SIG-M5 (cell line): ENCODE results near the gene DDX6.
A peak's percentile ranks its signal among the peaks of the same experiment; 100 is the strongest.
"Not testable (repeated sequence)": the region's sequence is repeated elsewhere in the genome, so short reads cannot be mapped to it uniquely, and the experiment has no call there.

ENCODE experiments used
- DNase-seq: peaks from one replicate; lab custom pipeline; 2025; lab: John Stamatoyannopoulos, UW

DDX6 gene

DNA sequence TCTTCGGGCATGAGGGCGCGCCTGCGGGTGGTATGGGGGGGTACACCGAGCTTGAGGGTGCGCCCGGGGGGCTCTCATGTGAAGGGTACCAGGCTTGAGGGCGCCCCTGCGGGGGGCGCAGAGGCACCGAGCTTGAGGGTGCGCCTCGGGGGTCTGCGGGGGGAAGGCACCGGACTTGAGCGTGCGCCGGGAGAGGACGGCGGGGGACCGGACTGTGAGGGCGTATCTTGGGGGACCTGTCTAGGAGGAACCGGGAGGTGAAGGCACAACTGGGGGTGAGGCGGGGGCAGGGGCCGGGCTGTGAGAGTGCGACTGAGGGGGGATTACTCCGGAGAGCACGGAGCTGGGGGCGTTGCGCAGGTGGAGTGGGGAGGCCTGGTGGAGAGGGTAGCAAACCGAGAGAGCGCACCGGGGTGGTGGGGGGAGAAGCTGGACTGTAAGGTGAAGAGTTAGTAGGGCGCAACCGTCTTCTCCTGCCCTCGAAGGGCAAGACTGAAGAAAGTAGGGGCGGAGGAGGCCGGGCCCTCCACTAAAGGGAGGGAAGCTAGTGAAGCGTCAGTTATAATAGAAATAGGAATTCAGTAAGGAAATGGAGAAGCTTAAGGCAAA is 1.1 kb upstream of the DDX6 start:
- DNase-seq: no peak

- no peak for DNase-seq
Observed at GRCh38 chr11:118790357-118791110, 430 bp downstream of the DDX6 start.

DNA sequence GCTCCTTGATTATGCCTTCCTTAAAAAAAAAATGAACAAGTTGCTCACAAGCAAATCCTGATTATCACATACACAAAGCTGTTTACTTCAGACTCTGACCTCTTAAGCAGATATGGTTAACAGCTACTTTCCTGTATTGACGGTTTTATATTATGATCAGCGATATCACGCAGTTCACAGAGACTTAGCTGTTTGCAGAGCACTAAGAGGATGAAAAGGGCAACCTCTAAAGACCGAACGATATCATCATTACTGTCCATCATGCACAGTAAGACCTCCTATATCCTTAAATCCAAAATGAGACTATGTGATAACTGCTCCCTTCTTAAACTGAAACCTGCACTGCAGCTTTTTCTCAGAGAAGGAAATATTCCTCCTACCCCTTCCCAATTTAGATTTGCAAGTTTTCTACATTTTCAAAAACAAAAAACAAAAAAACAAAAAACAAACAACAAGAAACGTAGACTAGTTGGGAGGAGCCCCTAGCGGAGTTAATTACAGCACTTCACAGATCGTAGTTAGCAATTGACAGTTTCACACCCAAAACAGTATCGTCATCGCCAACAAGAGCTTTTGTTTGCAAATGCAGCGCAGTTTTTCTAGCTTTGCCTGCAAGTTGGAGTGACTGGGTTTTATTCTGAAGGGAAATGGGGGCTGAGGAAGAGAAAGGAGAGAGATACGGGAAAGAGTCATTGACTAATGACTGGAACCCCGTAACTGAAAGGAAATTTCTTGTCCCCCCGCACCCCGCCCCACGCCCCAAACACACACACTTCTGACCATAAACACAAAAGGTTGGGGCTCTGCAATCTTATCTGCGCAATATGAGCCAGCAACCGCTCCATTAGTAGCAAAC is 1.2 kb downstream of the DDX6 start:
- peak; percentile 7 for DNase-seq

GRCh38 chr11:118786657-118787056 is 4.3 kb downstream of the DDX6 start:
- no peak for DNase-seq

- no peak for DNase-seq
Observed at GRCh38 chr11:118785362-118785761, 5.6 kb downstream of the DDX6 start.

- DNase-seq: no peak
Observed at GRCh38 chr11:118783724-118784495, 7.1 kb downstream of the DDX6 start.

DNA sequence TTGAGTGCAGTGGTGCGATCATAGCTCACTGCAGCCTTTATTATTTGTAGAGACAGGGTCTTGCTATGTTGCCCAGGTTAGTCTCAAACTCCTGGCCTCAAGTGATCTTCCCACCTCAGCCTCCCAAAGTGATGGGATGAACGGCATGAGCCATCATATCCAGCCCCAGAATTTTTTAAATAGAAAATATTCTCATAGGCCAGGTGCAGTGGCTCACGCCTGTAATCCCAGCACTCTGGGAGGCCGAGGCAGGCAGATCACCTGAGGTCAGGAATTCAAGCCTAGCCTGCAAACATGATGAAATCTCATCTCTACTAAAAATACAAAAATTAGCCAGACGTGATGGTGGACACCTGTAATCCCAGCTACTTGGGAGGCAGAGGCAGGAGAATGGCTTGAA is 7.6 kb downstream of the DDX6 start:
- not testable (repeated sequence) for DNase-seq

DNA sequence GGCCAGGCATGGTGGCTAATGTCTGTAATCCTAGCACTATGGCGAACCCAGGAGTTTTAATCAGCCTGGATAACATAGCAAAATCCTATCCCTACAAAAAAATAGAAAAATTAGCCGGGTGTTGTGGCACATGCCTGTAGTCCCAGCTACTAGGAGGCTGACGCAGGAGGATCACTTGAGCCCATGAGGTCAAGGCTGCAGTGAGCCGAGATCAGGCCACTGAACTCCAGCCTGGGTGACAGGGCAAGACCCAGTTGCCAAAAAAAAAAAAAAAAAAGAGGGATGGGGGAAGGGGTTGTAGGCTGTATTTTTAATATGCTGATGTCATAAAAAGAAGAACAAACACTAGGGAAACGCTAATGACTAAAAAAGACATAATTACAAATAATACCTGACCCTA is 12.1 kb downstream of the DDX6 start:
- DNase-seq: no peak

GRCh38 chr11:118774032-118774431 is 16.9 kb downstream of the DDX6 start:
- no peak for DNase-seq

GRCh38 chr11:118771547-118772288 is 19.2 kb downstream of the DDX6 start:
- DNase-seq: peak; percentile 1

DNA sequence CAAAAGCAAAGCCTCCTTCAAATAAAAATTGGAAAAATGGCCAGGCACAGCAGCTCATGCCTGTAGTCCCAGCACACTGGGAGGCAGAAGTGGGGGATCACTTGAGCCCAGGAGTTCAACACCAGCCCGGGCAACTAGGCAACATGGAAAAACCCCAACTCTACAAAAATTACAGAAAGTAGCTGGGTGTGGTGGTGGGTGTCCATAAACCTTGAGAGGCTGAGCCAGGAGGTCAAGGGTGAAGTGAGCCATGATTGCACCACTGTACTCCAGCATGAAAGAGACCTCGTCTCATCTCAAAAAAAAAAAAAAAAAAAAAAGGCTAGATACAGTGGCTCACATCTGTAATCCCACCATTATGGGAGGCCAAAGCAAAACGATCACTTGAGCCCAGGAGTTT is 22.3 kb downstream of the DDX6 start:
- DNase-seq: no peak

DNA sequence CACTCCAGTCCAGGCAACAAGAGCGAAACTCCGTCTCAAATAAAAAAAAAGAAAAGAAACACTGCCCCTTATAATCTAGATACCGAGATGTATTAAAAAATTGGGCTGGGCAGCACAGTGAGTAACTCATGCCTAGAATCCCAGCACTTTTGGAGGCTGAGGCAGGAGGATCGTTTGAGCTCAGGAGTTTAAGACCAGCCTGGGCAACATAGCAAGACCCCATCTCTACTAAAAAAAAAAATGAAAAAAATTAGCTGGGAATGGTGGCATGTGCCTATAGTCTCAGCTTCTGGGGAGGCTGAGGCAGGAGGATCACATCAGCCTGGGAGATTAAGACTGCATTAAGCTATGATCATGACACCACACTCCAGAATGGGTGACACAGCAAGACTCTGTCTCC is 24.9 kb downstream of the DDX6 start:
- no peak for DNase-seq

- DNase-seq: not testable (repeated sequence)
Observed at GRCh38 chr11:118765095-118765691, 25.8 kb downstream of the DDX6 start.

DNA sequence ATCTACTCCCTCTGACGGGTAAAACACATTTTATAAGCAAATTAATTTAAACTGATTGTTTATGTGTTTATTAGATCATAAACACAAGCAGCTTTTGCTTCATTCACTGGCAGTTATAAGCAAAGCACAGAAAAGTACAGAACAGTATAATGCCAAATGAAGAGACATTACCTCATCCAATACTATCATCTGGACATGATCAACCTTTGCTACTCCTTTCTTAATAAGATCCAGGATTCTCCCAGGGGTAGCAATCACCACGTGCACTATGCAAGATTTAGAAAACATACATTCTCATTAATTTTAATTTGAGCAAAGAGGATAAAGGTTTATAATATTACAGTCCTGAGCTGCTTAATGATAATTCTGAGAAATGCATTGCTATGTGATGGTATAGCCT is 27.9 kb downstream of the DDX6 start:
- DNase-seq: no peak

DNA sequence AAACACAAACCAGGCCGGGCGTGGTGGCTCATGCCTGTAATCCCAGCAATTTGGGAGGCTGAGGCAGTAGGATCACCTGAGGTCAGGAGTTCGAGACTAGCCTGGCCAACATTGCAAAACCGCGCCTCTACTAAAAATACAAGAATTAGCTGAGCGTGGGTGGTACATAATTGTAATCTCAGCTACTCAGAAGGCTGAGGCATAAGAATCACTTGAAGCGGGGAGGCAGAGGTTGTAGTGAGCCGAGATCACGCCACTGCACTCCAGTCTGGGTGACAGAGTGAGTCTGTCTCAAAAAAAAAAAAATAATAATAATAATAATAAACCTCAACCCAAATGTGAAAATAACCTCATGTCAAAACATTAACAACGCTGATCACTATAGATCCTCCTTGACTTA is 29.0 kb downstream of the DDX6 start:
- DNase-seq: not testable (repeated sequence)

DNA sequence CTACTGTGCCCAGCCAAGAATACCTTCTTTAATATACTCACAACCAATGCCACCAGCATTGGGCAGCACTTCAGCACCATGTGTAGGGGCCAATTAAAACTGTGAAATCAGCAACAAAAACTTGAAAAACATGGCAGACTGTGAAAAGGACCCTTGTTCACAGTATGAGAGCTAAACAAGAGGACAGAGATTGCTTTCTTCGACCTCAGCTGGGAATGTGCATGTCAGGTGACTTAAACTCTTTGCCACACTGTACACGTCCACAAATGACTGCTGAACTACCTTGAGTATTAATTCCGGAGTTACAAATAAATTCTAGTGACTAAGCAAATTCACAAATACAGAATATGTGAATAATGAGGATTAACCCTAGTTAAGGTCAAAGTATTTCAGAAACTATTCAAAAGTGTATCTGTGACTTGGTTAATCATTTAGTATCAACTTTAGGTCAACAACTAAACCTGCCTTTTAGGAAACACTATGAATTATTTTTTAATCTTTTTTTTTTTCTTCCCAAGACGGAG is 33.0 kb downstream of the DDX6 start:
- no peak for DNase-seq

- no peak for DNase-seq
Observed at GRCh38 chr11:118752654-118753053, 38.3 kb downstream of the DDX6 start.

GRCh38 chr11:118749429-118749828 is 41.5 kb downstream of the DDX6 start:
- DNase-seq: no peak

DNA sequence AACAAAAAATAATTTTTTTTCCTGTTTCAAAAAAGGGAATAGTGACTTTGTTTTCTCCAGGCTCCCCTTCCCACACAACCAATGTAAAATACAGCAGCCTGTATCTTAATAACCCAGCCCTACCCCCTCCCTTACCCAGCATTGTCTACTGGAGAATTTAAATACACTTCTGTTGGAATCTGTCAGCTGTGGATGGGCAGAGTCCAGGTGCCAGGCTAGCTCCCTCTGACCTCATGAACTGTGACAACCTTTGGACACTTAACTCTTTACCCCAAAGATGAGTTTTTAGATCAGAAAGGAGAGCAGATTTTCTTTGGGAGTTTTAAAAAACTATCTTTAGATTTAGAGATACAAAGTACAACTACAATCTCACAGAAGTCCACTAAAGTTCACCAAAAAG is 42.9 kb downstream of the DDX6 start:
- DNase-seq: no peak

DNA sequence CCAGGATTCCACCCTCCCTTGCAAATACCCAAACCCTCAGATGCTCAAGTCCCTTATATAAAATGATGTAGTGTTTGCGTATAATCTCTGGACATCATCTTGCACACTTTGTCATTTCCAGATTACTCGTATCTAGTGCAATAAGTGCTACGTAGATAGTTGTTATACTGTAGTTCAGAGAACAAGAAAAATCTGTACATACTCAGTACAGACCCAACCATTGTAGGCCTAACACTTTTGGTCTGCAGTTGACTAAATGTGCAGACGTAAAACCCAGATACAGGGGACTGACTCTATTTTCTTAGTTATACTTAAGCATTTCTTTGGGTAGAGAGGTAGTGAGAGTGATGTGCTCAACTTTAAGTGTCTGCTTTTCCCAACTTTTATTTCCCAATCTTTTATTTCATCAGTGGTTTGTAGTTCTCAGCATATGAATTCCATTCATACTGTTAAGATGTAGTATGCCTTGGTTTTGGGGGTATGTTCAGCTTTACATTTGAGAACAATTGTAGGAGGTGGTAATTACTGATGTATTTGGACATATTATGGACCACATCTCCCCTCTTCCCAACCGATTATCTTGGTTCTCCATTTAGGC is 43.9 kb downstream of the DDX6 start:
- no peak for DNase-seq
